Measurements from ENCODE around the gene ANO2.
"Not testable (repeated sequence)": the region's sequence is repeated elsewhere in the genome, so short reads cannot be mapped to it uniquely, and the experiment has no call there.

Gene ANO2

DNA sequence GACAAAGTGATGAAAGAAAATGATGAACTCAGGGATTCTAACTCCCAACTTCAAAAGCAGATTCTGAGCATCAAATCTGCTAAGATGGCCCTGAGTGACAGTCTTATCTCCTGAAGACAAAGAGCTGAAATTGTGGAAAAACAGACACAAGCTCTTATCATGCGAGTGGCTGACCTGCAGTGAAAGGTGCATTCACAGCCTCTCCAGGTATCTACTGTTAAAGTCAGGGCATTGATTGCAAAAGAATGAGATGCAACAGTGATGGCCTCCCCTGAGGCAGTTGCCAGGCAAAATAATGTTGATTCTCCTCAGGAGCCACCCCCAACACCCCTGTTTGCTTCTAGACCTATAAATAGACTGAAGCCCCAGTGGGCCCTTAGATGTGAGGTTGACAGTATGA is 126.2 kb downstream of the ANO2 start:
- not testable (repeated sequence) for DNase-seq (ENCODE audit: low read depth)

DNA sequence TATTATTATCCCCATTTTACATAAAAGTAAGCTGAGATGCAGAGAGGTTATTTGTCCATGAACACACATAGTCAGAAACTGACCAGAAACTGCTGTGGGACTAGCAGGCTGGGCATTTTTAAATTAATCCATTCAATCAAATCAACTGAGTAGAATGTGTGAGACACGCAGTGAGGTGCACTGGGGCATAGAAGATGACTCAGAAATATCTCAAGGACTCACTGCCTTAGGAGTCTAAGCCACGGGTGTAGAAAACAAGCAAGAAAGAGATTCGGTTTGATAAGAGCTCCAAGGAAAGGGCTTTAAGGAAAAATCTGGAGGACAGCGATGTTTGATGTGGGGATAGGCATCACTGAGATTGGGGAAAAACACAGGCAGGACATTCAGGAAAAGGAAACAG is 127.8 kb downstream of the ANO2 start:
- no peak for DNase-seq (ENCODE audit: low read depth)

DNA sequence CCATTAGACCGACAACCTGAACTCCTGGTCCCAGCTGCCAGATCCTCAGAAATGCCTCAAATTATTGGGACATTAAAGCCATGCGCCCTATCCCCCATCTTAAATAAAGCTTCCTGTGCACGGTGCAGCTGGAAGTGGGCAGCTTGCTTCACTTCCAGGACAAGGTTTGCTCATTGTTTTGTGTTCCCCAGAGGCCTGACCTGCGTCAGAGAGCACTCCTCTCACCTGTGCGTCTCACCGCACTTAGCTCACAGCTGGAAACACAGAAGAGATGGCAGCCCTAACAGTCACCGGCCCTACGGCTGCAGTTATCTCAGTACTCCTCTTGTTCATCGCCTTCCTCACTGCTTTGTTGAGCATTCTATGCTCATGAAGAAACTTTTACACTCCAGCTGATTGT is 135.5 kb downstream of the ANO2 start:
- DNase-seq (ENCODE audit: low read depth) = no peak

DNA sequence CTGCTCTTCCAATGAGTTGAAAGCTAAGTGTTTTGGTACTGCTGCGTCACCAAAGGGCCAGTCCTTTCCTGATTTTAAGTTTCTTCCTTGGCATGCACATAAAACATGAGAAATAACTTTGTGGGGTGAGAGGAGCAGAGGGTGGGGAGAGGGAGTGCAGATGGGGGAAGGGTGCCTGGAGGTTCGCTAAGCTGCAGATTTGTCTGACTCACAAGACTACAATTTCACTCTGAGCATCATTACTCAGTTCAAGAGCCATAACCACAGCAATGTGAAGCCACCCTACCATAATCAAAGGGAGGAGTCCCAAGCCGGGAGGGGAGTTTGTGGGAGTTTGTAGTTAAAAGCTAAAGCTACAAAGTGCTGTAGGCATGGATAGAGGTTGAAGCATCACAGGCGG is 136.1 kb downstream of the ANO2 start:
- DNase-seq (ENCODE audit: low read depth) = no peak

DNA sequence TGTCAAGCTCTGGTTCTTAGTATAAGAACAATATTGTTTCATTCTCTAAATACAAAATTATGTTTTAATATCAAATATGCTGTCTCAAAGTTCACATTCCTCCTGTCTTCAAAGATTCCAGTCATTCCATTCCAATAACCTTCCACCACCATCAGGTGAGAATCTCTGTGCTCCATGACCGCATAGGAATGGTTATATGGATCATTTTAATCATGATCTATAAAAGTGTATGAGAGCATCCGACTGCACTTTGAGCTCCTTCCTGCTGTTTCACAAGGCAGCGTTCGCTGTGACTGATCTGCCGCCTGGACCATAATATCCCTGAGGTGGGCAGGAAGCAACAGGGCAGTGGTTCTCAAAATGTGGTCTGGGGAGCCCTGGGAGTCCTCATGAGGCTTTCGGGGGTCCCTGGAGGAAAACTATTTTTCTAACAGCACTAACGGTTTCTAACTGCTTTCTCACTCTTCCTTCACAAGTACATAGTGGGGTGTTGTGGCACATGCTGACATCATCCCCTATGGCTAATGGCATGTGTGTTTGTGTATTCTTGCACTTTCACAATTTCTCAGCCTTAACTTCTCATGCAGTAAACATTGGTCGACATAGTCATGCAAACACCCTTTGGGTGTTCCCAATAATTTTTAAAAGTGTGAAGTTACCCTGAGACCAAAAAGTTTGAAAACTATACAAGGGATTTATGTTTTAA is 137.4 kb downstream of the ANO2 start:
- no peak for DNase-seq (ENCODE audit: low read depth)

DNA sequence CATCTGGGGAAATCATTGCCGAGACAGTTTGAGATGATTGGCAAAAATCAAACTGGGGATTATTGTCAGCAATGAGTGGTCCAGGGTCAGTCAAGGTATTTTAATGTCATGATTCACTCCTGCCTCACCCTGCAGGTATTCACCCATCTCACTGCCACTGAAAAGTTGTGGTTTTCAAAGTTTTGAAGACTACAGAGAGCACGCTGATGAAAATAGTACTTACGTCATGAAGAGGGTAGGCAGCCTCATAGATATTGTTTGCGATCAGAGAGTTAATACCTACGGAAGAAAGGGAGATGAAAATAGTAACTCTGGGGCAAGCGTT is 138.0 kb downstream of the ANO2 start:
- no peak for DNase-seq (ENCODE audit: low read depth)

DNA sequence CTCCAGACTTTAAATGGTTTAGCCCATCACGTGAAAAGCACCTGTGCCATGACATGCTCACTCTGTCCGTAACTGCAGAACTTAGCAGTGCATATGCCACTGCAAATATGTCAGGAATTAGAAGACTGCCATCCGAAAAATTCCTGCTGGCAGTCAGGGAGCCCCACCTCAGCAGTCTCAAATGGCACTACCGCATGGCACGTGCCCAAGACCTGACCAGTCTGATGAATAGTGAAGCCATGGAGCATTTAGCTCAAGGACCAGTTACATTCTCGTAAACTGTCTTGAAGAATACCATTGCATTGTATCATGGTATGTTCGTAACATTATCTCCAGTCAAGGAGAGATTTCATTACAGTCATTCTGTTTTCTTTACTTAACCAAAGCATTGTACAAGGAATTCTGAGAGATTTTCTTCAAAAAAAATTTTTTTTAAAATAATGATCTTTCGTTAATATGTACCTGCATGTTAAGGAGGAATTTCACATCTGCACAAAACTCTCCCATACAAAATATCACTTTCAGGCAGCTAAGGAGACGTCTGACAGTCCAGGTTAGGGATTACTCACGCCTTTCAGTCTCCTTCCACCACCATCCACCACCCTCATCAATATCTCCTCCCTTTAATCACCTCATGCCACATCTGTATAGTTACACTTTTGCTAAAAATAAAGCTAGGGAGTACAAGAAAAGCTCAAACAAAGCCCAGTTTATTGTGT is 138.5 kb downstream of the ANO2 start:
- DNase-seq (ENCODE audit: low read depth) = no peak

DNA sequence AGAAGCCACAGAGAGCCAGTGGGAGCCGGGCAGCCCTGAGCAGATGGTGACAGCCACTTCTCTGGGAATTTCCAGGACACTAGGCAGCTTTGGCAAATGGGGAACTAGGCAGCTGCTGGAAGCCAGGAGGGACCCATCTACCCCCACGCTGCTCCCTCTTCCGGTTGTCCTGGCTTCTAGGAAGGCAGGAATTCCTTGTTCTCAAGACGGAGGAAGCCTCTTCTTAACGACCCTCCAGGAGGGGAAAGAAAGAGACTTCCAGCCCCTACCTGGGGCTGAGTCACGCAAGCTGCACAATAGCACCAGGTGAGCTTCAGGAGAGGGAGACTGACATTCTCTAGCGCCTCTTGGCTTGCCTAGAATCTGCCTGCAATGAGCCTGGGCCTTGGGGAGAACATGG is 141.5 kb downstream of the ANO2 start:
- DNase-seq (ENCODE audit: low read depth) = no peak

DNA sequence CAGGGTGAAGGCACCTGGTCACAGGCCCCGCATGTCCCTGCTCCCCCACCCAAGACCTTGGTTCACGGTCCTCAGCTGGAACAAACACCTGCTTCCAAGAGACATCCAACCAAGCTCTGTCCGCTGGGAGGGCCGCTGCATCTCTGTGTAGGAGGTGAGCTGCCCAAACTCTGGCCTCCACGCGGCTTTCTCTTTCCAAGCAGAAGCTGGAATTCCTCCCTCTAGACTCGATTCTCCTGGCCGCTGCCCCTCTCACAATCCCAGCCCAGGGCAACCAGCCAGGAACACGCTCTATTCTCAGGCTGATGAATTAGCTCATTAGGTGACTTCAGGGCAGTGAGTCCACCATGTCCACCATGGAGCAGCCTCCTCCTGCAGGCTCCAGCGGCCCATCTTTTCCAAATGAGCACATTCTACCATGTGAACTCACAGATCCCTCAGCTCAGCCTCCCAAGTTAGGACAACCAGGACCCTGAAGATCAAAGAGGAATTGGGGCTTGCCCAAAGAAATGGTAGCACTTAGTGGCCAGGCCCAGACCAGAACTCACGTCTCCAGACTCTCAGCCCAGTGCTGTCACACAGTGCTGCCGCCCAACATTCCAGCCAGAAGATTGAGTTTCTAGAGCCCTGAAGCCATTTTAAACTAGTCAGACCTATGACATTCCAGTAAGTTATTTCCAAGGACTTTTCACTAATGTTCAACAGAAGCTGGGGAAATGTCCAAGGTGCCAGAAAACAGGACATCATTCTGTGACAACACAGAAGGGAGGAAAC is 146.6 kb downstream of the ANO2 start:
- DNase-seq (ENCODE audit: low read depth) = no peak

DNA sequence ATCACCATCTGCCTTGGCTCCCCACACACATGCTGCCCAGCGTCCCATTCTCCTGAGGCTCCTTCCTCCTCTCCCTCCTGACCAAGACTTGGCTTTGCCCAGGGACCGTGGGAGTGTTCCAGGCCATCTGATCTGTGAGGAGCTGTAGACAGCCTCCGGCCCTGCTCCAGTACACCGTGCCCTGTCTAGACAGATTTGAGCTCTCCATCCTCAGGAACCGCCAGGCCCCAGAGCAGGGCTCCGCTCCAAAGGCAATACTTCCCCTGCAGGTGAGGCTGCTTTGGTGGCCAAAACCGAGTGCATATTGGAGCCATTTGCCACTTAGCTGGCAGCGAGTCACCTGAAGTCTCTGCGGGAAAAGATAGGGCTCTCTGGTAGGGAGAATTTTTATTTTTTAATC is 147.4 kb downstream of the ANO2 start:
- no peak for DNase-seq (ENCODE audit: low read depth)

DNA sequence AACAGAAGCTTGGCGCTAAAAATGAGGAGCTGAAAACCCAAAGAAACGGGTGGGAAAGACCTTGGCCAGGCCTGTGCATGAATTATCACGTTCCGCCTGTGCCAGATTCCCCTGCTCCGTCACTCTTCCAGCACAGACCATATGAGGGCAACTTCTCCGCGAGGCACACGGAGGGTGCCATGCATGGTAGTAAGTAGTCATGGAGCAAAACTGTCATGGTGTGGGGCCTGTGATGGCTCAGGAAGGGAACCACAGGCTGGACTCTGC is 148.2 kb downstream of the ANO2 start:
- no peak for DNase-seq (ENCODE audit: low read depth)

DNA sequence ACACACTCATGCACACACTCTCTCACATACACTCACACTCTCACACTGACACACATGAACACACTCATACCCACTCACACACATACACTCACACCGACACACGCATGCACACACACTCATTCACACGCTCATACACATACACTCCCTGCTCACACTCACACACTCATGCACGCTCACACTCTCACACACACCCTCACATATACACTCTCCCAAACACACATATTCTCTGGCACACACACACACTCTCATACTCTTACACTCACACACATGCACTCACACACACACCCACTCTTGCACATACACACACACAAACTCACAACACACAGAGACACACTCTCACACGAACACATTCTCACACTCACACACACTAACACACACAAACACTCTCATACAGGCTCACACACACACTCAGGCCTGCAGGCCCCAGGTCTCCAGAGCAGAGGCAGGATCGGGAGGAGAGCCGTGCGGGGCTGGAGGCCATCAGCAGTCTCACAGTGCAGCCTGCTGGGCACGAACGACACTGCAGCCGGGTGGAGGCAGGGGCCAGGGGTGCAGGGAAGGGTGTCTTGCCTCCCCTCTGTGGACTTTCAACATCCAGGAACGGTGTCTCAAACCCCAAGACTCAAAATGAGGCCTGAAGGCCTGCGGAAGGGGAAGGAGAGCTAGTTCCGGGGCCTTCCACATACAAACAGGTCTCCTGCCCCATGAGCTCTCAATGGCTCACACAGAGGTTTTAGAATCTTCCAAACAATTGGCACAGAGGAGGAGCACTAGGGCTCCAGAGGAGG is 148.7 kb downstream of the ANO2 start:
- no peak for DNase-seq (ENCODE audit: low read depth)

DNA sequence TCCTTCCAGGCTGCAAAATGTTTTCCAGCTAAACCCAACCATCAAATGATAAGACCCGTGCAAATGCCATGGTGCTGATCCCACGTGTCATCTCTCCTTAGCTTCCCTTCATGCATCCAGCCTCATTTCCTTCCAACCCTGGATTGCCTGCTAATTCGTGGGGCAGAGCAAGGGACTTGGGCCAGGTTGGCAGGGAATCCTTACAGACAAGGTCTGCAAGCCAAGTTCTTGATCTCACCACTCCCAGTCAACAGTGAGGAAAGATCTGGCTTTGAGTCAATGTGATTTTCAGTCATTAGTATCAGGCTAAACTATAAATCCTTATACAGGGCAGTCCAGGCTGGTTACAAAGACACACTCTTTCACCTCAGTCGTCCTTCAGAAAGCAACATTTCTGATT is 150.9 kb downstream of the ANO2 start:
- DNase-seq (ENCODE audit: low read depth) = no peak

DNA sequence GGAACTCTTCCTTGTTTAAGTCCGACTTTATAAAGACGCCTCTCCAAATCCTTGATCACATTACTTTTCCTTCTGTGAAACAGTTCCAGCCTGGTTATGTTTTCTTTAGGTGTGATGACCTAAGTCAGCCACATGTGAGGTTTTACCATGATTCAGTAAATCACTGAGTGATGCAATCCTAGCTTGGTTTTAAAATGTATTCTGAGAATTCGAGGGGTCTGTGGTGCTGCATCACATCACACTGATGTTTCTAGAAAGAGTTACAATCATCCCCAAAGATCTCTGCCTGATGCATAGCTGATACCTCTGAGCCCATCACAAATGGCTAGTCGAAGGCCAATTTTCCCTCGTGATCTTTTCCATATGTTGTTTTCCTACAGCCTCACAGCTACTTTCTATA is 152.7 kb downstream of the ANO2 start:
- no peak for DNase-seq (ENCODE audit: low read depth)

DNA sequence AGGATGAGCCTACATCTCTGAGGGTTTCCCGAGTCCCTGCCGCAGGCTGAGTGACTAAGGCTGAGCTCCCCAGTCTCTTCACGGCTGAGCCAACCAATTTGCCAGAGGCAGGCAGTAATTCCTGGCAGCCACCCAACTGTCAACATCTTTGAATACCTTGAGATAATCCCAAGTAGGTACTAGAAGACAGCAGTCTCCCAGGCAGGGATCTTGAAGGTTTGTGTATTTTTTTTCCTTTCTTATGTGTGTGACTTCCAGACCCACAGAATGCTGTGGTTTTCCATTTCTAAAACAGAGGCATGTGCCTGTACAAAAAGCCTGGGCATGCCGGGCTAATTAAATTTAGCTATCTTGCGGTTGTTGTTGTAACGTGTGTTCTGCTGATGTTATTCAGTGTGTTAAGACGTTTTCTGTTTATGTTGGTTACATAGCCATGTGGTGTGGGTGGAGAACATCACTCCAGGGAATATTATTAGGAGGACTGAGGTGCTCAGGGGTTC is 155.5 kb downstream of the ANO2 start:
- DNase-seq (ENCODE audit: low read depth) = no peak

DNA sequence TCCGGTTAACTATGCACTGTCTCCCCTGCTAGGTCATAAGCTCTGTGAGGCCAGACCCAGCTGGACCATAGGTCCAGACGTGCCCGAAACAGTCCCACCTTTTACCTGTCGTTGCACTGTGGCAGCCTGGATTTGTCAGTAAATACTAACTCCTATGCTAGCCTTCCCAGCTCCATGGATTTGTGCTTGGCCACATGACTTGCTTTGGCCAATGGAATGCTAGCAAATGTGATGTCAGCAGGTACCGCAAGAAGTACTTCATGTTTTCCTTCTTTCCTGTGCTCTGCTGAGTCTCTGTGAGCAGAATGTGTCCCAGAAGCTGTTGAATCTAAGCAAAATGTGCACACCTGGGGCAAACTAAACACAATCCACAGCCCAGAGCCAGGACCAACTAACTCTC is 157.2 kb downstream of the ANO2 start:
- DNase-seq (ENCODE audit: low read depth) = no peak

DNA sequence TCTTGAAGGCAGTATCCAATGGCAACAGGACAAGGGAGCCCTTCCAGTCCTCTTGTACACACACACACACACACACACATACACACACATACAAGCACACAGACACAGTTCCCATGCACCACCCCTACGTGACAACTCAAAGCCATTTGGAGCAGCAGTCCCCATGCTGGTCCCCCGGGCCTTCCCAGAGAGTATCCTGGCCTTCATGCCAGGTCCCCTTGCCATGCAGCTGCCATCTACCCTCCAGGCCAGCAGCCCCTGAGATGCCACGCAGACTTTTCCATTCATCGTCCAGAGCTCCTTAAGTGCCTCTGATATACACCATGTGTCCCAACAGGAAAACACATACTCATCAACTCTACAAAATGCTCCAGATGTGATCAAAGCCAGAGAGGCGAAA is 159.5 kb downstream of the ANO2 start:
- no peak for DNase-seq (ENCODE audit: low read depth)

DNA sequence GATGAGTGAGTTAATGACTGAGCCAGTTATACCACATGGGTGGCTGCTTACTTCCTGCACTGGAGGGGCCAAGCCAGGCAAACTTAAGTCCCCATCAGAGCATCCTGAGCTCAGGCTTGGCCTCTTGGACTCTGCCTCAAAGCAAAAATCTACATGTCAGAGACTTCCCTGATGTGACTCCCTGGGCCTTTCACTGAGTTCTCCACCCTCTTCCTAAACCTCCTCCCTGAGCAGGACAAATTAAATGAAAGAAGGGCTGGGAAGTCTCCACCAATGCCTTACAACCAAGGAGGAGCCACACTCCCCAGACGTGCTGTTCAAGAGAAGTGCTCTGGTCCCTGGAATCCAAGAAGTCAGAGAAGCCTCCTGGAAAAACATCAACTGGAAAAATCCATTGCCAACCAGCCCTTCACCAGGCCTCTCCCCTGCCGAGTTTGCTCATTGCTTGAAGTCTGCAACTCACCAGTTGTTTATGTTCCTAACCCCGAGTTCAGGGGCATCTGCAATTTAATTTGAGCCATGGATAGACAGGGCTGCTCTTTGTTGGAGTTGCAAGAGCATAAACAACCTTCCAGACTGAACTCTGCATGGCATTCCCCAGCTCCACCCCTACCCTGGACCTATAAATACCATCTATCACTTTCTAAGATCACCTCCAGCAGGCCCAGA is 160.5 kb downstream of the ANO2 start:
- no peak for DNase-seq (ENCODE audit: low read depth)

DNA sequence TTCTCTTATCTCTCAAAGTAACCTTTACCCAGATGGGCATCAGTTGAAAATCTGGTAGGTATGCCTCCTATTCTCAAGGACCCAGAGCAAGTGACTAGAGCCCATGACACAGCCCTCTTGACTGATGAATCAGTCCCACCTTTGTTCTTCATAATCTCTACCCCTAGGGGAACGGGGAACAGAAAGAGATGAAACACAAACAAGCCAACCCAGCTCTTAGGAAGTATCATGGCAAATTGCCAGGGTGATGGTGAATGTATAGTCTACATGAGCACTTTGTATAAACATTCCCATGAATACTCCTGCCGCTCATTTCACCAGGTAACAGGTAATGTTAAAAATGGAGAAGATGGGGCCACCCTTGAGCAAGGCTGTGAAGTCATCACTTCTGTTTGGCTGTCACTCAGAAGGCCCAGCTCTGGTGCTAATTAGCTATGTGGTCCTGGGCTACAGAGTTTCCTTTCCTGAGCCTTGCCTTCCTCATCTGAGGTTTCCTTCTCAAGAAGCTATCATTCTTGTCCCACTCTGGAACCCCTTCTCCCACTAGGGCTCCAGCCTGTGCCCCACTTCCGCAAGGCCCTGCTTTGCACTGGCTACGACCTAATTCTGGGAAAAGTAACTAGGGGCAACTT is 161.7 kb downstream of the ANO2 start:
- DNase-seq (ENCODE audit: low read depth) = no peak

DNA sequence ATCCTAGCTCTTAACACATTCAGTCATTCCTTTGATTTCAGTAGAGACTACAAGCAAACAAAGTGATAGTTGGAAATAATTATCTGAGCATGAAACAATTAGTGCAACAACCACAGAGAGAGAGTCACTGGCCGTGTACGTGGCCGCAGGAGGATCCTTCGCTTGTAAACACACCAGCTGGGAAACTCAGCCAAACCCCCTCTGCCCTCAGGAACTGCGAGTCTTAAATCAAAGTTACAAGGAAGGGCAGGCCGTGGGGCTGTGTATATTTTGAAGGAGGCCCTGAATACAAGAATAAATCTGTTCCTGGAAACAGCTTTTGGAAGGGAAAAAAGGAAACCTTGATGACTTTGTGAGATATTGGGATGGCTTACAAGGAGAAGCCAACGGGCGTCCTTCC is 164.5 kb downstream of the ANO2 start:
- no peak for DNase-seq (ENCODE audit: low read depth)

DNA sequence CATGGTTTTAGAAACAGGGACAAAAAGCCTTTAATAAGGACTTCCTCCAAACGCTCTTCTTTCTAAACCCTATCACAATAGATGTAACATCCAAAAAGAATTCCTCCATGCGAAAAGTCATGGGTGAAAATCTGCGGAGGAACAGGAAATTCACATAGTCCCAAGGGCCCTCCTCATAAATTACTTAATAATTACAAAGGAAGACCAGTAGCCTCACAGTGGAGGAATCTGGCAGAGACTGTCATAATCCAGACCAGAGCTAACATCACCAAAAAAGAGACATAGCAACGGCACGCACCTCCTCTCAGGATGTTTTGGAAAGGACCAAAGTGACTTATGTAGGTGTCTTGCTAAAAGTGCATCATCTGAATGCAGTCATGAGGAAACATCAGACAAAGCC is 165.7 kb downstream of the ANO2 start:
- no peak for DNase-seq (ENCODE audit: low read depth)

DNA sequence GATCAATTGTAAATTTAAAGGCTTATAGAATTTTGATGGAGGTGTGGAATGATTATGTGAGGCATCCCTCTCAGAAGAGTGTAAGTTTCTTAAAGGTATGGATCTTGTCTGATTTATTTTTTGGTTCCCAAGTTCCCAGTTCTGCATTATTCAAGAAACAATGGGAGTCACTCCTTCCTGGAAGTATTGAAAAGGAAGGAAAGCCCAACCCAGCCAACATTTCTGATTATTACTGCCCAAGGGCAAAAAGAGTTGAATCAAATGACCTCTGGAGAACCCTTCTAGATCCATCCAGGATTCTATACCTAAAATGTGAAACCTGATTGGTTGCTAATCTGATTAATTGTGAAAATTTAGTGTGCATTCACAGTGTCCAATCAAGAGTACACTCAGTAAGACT is 166.2 kb downstream of the ANO2 start:
- no peak for DNase-seq (ENCODE audit: low read depth)
